Brain microvascular endothelial cell (primary cell): ENCODE measurements around the gene ACAA1.

Experiments
- DNase-seq: peaks from one replicate; pipeline ENCODE4 v3.0.0-alpha.2; 2020
- H3K27ac ChIP-seq: fragments of 250-450 bp; sonication (Bioruptor Pico); 2 replicates; pipeline ENCODE4 v1.5.1; 2020; ENCODE audit warnings: mild to moderate bottlenecking, moderate library complexity
- H3K27me3 ChIP-seq: fragments of 250-450 bp; sonication (Bioruptor Pico); replicated peaks from 2 replicates; pipeline ENCODE4 v1.5.1; 2020; ENCODE audit warnings: mild to moderate bottlenecking
- H3K36me3 ChIP-seq: fragments of 250-450 bp; sonication (Bioruptor Pico); replicated peaks from 2 replicates; pipeline ENCODE4 v1.5.1; 2020; ENCODE audit warnings: mild to moderate bottlenecking
- H3K4me3 ChIP-seq: 2 replicates; pipeline ENCODE4 v1.5.1; 2011; ENCODE audit warnings: low read depth, mild to moderate bottlenecking, control low read depth, low read length, moderate library complexity
- CTCF ChIP-seq: IDR thresholded peaks from 2 replicates; pipeline ENCODE4 v1.5.1; 2011; ENCODE audit warnings: low read depth, mild to moderate bottlenecking, moderate library complexity, low read length, control low read depth, inconsistent platforms; ENCODE audit errors: missing control alignments
- in situ Hi-C: cut with HindIII; loops from 2 replicates; pipeline ENCODE4 v1.10.0; 2017; ENCODE audit warnings: low sequenced_read_pairs, low pct_ligation_motif_present

The ACAA1 gene

DNA sequence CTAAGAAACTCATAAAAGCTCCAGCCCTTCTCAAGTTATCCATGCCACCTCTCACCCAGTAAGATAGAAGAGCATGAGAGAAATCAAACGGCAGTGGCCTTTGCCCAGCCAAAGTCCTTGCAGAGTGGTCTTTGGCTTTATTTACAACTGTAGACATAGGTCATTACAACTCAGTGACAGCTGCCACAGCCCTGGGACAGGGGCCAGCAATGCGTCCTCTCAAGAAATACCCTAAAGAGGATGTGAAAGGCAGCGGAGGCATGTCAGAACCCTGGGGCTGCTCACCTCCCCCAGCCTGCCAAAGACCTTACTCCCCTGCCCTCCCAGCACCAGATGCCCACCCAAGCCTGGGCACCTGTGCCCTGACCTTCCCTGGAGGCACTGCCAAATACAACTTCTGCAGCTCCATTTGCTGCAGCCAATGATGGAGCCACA is 6.3 kb downstream of the ACAA1 start:
- in situ Hi-C loops, result no loop called here
- no peak for DNase-seq
- no peak for TF ChIP-seq CTCF
- Histone ChIP-seq H3K27ac (no peak overlapping the region), H3K36me3 (peaks cover 51% of the 10 kb centered on the region), H3K4me3 (no peak overlapping the region), H3K27me3 (no peaks in the 10 kb centered on the region)

DNA sequence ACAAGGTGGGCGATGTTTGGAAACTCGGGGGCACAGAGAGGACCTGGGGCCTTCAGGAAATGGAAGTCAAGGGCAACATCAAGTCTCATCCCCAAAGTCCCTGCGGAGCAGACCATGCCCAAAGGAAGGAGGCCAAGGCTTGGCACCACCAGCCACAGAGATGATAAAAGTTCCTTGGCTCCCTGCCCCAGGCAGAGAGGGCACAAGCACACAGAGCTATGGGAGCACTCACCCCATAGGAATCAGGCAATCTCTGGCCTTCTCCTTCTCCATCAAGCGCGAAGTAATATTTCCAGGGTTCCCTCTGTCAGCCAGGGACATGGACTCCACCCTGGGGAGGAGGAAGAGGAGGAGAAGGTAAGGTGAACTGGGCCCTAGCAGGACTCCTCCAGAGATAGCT is 7.9 kb downstream of the ACAA1 start:
- H3K4me3 ChIP-seq, result no peak overlapping the region
- in situ Hi-C loops, result no loop called here
- H3K36me3 ChIP-seq, result peaks cover 55% of the 10 kb centered on the region
- no peaks in the 10 kb centered on the region for H3K27me3 ChIP-seq
- H3K27ac ChIP-seq, result no peak overlapping the region
- no peak for TF ChIP-seq CTCF
- no peak for DNase-seq

GRCh38 chr3:38128303-38128655 is 8.6 kb downstream of the ACAA1 start:
- H3K36me3 ChIP-seq, result peaks cover 55% of the 10 kb centered on the region
- in situ Hi-C loops, result no loop called here
- no peak for TF ChIP-seq CTCF
- H3K4me3 ChIP-seq, result no peak overlapping the region
- H3K27me3 ChIP-seq, result no peaks in the 10 kb centered on the region
- H3K27ac ChIP-seq, result no peak overlapping the region
- DNase-seq, result no peak

DNA sequence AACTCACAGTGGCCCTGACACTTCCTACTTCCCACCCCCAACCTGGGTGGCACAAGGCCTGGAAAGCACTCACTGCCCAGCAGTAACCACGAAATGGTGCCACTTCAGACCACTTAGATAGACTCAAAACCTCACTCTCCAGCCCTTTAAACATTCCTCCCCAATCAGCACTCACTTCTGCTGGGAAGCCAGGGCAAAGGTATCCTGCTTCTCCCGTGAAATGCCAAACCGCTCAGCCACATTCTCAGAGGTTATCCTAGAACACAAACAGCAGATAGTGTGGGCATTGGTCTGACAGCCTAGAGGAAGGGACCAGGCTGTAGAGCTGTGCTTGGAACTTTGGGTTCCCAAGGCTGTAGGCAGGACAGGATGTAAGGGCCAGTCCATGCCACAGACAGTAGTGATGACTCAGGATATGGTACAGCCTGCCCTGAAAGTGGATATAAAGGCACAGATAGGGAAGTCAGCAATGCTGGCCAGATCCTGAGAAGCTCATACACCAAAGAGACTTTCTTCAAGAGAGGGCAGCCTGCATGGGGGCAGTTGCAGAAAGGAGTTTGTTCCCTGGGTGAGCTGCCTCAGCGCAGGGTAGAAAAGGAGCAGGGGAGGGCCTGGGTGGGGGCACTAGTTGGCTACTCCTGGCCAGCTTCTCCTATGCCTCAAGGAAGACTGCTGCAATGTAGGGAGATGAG is 9.2 kb downstream of the ACAA1 start:
- H3K27ac ChIP-seq, result no peak overlapping the region
- no peak for DNase-seq
- H3K4me3 ChIP-seq, result no peak overlapping the region
- in situ Hi-C loops, result no loop called here
- H3K27me3 ChIP-seq, result no peaks in the 10 kb centered on the region
- peaks cover 60% of the 10 kb centered on the region for H3K36me3 ChIP-seq
- no peak for TF ChIP-seq CTCF

- Histone ChIP-seq H3K27ac (no peak overlapping the region), H3K27me3 (no peaks in the 10 kb centered on the region), H3K4me3 (no peak overlapping the region), H3K36me3 (peaks cover 64% of the 10 kb centered on the region)
- DNase-seq, result no peak
- in situ Hi-C loops, result no loop called here
- TF ChIP-seq CTCF, result no peak
Observed at GRCh38 chr3:38126121-38126892, 10.6 kb downstream of the ACAA1 start.
